ENCODE measurements around the gene CCDC192.
A peak's percentile ranks its signal among the peaks of the same experiment; 100 is the strongest.

Gene CCDC192

DNA sequence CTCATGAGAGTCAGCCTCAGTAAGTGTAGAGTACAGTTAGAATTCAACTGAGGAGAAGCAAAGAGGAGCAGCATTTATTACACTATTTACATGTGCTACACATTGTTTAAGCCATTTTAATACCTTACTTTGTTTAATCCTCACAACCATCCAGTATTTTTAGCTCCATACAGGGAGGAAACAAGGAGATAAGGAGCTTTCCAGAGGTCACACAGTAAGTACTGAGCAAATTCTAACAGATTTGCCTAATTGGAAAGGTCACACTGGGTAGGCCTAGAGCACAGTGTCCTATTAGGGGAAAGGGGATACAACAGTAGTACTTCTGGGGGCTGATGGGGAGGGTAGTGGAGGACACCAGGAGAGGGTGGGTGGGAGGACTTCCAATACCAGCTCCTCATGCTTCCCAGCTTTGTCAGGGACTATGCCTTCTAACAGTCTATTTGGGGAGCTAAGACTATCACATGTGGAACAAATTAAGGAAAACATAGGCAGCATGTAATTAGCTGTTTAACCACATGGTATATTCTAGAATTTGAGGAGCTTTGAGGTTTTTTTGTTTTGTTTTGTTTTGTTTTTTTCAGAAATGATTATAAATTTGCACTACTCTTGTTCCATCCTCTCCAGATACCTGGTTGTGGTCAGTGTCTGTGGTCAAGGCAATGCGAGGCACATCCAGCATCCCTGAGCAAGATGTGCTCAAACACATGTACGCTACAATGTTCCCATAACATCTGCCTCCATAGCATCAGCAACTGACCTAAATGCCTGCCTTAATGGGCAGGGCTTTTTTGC, 284.4 kb downstream of the CCDC192 start:
- peak overlapping the region; percentile 40 for H3K27ac ChIP-seq
- TF ChIP-seq ZFX (IDR thresholded peaks at IDR 0.05; ENCODE audit: borderline replicate concordance), result no peak
- TF ChIP-seq, protein P1, sequence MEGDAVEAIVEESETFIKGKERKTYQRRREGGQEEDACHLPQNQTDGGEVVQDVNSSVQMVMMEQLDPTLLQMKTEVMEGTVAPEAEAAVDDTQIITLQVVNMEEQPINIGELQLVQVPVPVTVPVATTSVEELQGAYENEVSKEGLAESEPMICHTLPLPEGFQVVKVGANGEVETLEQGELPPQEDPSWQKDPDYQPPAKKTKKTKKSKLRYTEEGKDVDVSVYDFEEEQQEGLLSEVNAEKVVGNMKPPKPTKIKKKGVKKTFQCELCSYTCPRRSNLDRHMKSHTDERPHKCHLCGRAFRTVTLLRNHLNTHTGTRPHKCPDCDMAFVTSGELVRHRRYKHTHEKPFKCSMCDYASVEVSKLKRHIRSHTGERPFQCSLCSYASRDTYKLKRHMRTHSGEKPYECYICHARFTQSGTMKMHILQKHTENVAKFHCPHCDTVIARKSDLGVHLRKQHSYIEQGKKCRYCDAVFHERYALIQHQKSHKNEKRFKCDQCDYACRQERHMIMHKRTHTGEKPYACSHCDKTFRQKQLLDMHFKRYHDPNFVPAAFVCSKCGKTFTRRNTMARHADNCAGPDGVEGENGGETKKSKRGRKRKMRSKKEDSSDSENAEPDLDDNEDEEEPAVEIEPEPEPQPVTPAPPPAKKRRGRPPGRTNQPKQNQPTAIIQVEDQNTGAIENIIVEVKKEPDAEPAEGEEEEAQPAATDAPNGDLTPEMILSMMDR (IDR thresholded peaks at IDR 0.05), result no peak

DNA sequence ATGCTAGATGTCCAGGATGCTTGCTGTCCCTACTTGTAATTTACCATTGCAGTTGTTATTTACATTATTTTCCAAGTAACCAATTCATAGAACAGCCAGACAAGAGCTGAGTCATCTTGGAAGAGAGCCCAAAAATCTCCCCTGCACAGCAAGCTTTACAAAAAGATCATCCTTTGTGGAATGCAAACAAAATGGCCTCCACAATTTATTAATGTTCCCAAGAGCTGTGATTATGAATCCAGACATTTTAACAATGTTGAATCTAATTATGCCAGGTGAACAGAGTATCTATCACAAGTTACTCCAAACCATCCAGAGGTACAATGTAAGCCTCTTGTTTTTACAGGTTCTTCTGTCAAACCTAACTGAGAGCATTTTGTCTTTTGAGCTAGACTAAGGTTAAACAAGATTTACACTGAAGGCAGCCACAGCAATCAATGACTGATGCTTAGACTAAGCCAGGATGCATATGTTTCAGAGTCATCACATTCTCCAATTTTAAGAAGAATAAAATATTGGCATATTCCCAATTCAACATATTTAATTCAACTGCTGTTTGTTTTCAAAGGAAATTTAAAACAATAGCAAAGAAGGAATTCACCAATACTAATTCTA, 285.1 kb downstream of the CCDC192 start:
- TF ChIP-seq, protein P1 (IDR thresholded peaks at IDR 0.05), result no peak
- TF ChIP-seq ZFX (IDR thresholded peaks at IDR 0.05; ENCODE audit: borderline replicate concordance), result no peak
- H3K27ac ChIP-seq, result peak overlapping the region; percentile 40
